T47D (cell line): ENCODE results near the gene IGDCC3.

ENCODE experiments used
- DNase-seq, 2 experiments: peaks; one replicate each; pipeline versions ENCODE4 v3.0.0 to v3.0.0-alpha.2; 2011 to 2012; ENCODE audit warnings: low read depth in 1 of 2, low spot score in 1 of 2
- JUND ChIP-seq: IDR thresholded peaks from 2 replicates; pipeline ENCODE4 v1.6.1; 2012; ENCODE audit warnings: low read depth
- in situ Hi-C: cut with HindIII; loops from 2 replicates; pipeline ENCODE4 v1.10.0; 2016; ENCODE audit warnings: low sequenced_read_pairs, low pct_unique_long_range_greater_than_20kb

Gene IGDCC3

GRCh38 chr15:65382146-65382491, 4.3 kb upstream of the IGDCC3 start:
- no peak for TF ChIP-seq JUND
- DNase-seq: no peak
- in situ Hi-C loops: no loop called here

GRCh38 chr15:65381445-65382145, 3.8 kb upstream of the IGDCC3 start:
- in situ Hi-C loops: no loop called here

GRCh38 chr15:65379986-65380385, 2.2 kb upstream of the IGDCC3 start:
- DNase-seq: no peak
- in situ Hi-C loops: no loop called here
- TF ChIP-seq JUND: no peak

More at GRCh38 chr15:65381445-65382145, 3.8 kb upstream of the IGDCC3 start:
- TF ChIP-seq JUND: no peak
- no peak for DNase-seq

GRCh38 chr15:65377105-65377975, 462 bp downstream of the IGDCC3 start:
- no peak for TF ChIP-seq JUND
- peak; percentile 53 to 63 for DNase-seq
- in situ Hi-C loops: no loop called here

- no peak for DNase-seq
- no peak for TF ChIP-seq JUND
- in situ Hi-C loops: no loop called here
These were observed 1.1 kb downstream of the IGDCC3 start for GRCh38 chr15:65376767-65377104.

- DNase-seq: peak; percentile 42 to 64
- no peak for TF ChIP-seq JUND
- in situ Hi-C loops: no loop called here
These were observed 1.8 kb downstream of the IGDCC3 start for GRCh38 chr15:65375871-65376607.

GRCh38 chr15:65374821-65375401, 2.9 kb downstream of the IGDCC3 start:
- TF ChIP-seq JUND: no peak
- in situ Hi-C loops: no loop called here
- peak in 1 of 2 experiments; percentile 40 for DNase-seq

- no peak for TF ChIP-seq JUND
- DNase-seq: no peak
- in situ Hi-C loops: no loop called here
These were observed 3.5 kb downstream of the IGDCC3 start for GRCh38 chr15:65374334-65374733.

GRCh38 chr15:65373163-65373651, 4.6 kb downstream of the IGDCC3 start:
- TF ChIP-seq JUND: no peak
- no peak for DNase-seq
- in situ Hi-C loops: no loop called here

GRCh38 chr15:65372787-65373067, 5.1 kb downstream of the IGDCC3 start:
- in situ Hi-C loops: no loop called here
- no peak for TF ChIP-seq JUND
- DNase-seq: no peak

GRCh38 chr15:65371976-65372786, 5.6 kb downstream of the IGDCC3 start:
- no peak for TF ChIP-seq JUND
- in situ Hi-C loops: no loop called here

GRCh38 chr15:65370885-65371284, 6.9 kb downstream of the IGDCC3 start:
- TF ChIP-seq JUND: no peak
- DNase-seq: no peak
- in situ Hi-C loops: no loop called here

More at GRCh38 chr15:65371976-65372786, 5.6 kb downstream of the IGDCC3 start:
- no peak for DNase-seq
